Astrocyte (in vitro differentiated cells and primary cell): ENCODE measurements around the gene THADA. TPM values are rescaled to one million over a fixed set of nuclear protein-coding genes. Genes with fewer than 3 reads are reported as not detected.

Experiments used
- DNase-seq: peaks from one replicate; pipeline ENCODE4 v3.0.0-alpha.2; 2010; ENCODE audit warnings: low read depth
- FAIRE-seq: peaks from 2 replicates; lab custom pipeline; 2011; peaks lifted over from hg19 to GRCh38; lab: Jason Lieb, UNC
- H2AFZ ChIP-seq: 2 replicates; pipeline ENCODE4 v1.6.0; 2012; ENCODE audit warnings: low read depth, low read length, inconsistent platforms
- H3K27ac ChIP-seq: 2 replicates; pipeline ENCODE4 v1.5.1; 2011; ENCODE audit warnings: low read depth, low read length, inconsistent platforms
- H3K27me3 ChIP-seq: 2 replicates; pipeline ENCODE4 v1.6.0; 2011; ENCODE audit warnings: low read length, inconsistent platforms; ENCODE audit not compliant: insufficient read depth
- H3K36me3 ChIP-seq: 2 replicates; pipeline ENCODE4 v1.5.1; 2011; ENCODE audit warnings: low read length, inconsistent platforms; ENCODE audit not compliant: insufficient read depth
- H3K4me1 ChIP-seq: 2 replicates; pipeline ENCODE4 v1.5.1; 2011; ENCODE audit warnings: low read length, inconsistent platforms; ENCODE audit not compliant: insufficient read depth
- H3K4me2 ChIP-seq: 2 replicates; pipeline ENCODE4 v1.6.0; 2012; ENCODE audit warnings: low read length, inconsistent platforms
- H3K4me3 ChIP-seq: 2 replicates; pipeline ENCODE4 v1.5.1; 2011; ENCODE audit warnings: low read depth, mild to moderate bottlenecking, low read length, inconsistent platforms; ENCODE audit not compliant: insufficient read depth
- H3K79me2 ChIP-seq: 2 replicates; pipeline ENCODE4 v1.6.0; 2012; ENCODE audit warnings: mild to moderate bottlenecking, low read length, inconsistent platforms; ENCODE audit not compliant: insufficient read depth
- H3K9ac ChIP-seq: 2 replicates; pipeline ENCODE4 v1.6.0; 2012; ENCODE audit warnings: mild to moderate bottlenecking, low read length, inconsistent platforms
- H3K9me3 ChIP-seq: 2 replicates; pipeline ENCODE4 v1.5.1; 2012; ENCODE audit warnings: low read depth, mild to moderate bottlenecking, low read length, inconsistent platforms; ENCODE audit not compliant: insufficient read depth
- H4K20me1 ChIP-seq: 2 replicates; pipeline ENCODE4 v1.6.0; 2012; ENCODE audit warnings: low read length, inconsistent platforms; ENCODE audit not compliant: insufficient read depth
- H3K27ac Mint-ChIP-seq: one replicate; pipeline ENCODE4 v1.8.0; 2021; ENCODE audit warnings: mild to moderate bottlenecking, mixed read lengths; ENCODE audit not compliant: unreplicated experiment
- H3K27me3 Mint-ChIP-seq: one replicate; pipeline ENCODE4 v1.8.0; 2021; ENCODE audit warnings: low read depth, mixed read lengths; ENCODE audit not compliant: unreplicated experiment
- H3K36me3 Mint-ChIP-seq: one replicate; pipeline ENCODE4 v1.8.0; 2021; ENCODE audit warnings: low read depth, mixed read lengths; ENCODE audit not compliant: unreplicated experiment
- H3K4me1 Mint-ChIP-seq: one replicate; pipeline ENCODE4 v1.8.0; 2021; ENCODE audit warnings: low read depth, mixed read lengths; ENCODE audit not compliant: unreplicated experiment
- H3K4me3 Mint-ChIP-seq: one replicate; pipeline ENCODE4 v1.8.0; 2021; ENCODE audit warnings: mild to moderate bottlenecking, moderate library complexity, mixed read lengths; ENCODE audit not compliant: unreplicated experiment
- H3K9me3 Mint-ChIP-seq: one replicate; pipeline ENCODE4 v1.8.0; 2021; ENCODE audit warnings: mild to moderate bottlenecking, mixed read lengths; ENCODE audit not compliant: unreplicated experiment
- CTCF ChIP-seq: IDR thresholded peaks from 2 replicates; pipeline ENCODE4 v1.5.1; 2011; ENCODE audit warnings: low read depth, mild to moderate bottlenecking, inconsistent platforms, low read length, moderate library complexity; ENCODE audit not compliant: insufficient read depth
- EZH2 ChIP-seq: IDR thresholded peaks from 2 replicates; pipeline ENCODE4 v1.6.1; 2012; ENCODE audit warnings: mild to moderate bottlenecking, low read length, inconsistent platforms; ENCODE audit not compliant: insufficient read depth
- total RNA-seq: library from RNA; stranded (reverse); gene quantifications from 2 replicates; pipeline ENCODE4 v1.2.1, GENCODE V29; 2021

Gene THADA
- total RNA-seq, 1 donor from 2014 or later = 16.2 TPM

- no peak overlapping the region for H2AFZ ChIP-seq
- H3K36me3 ChIP-seq = no peaks in the 10 kb centered on the region
- Mint-ChIP-seq H3K27me3 (no peaks in the 10 kb centered on the region), H3K9me3 (no peaks in the 10 kb centered on the region), H3K4me1 (peaks cover 28% of the 10 kb centered on the region), H3K4me3 (no peak overlapping the region), H3K36me3 (peaks cover 8% of the 10 kb centered on the region), H3K27ac (no peak overlapping the region)
- no peaks in the 10 kb centered on the region for H3K79me2 ChIP-seq
- no peak overlapping the region for H3K4me2 ChIP-seq
- H3K9ac ChIP-seq = no peak overlapping the region
- H3K9me3 ChIP-seq = no peaks in the 10 kb centered on the region
- no peaks in the 10 kb centered on the region for H3K4me1 ChIP-seq
- H3K4me3 ChIP-seq = no peak overlapping the region
- TF ChIP-seq EZH2 (no peak), CTCF (no peak)
- no peaks in the 10 kb centered on the region for H3K27me3 ChIP-seq
- H3K27ac ChIP-seq = no peak overlapping the region
- peaks cover 3% of the 10 kb centered on the region for H4K20me1 ChIP-seq
- FAIRE-seq (no peak), DNase-seq (no peak)
Measured at GRCh38 chr2:43262951-43263350, 332.9 kb downstream of the THADA start.

- H3K27ac Mint-ChIP-seq = peak overlapping the region; percentile 30
- H3K27ac ChIP-seq = no peak overlapping the region
- FAIRE-seq = no peak
Measured at GRCh38 chr2:43262239-43262638, 333.6 kb downstream of the THADA start.

More at GRCh38 chr2:43262239-43262638, 333.6 kb downstream of the THADA start:
- H3K9me3 Mint-ChIP-seq = no peaks in the 10 kb centered on the region
- H3K4me1 Mint-ChIP-seq = peaks cover 28% of the 10 kb centered on the region
- no peak for DNase-seq
- no peaks in the 10 kb centered on the region for H3K9me3 ChIP-seq
- H3K4me3 Mint-ChIP-seq = no peak overlapping the region
- no peak overlapping the region for H3K9ac ChIP-seq
- no peak overlapping the region for H3K4me3 ChIP-seq
- H2AFZ ChIP-seq = no peak overlapping the region
- H3K27me3 ChIP-seq = no peaks in the 10 kb centered on the region
- H3K4me1 ChIP-seq = no peaks in the 10 kb centered on the region
- peaks cover 8% of the 10 kb centered on the region for H3K36me3 Mint-ChIP-seq
- TF ChIP-seq CTCF (no peak), EZH2 (no peak)
- H3K36me3 ChIP-seq = no peaks in the 10 kb centered on the region
- H3K79me2 ChIP-seq = no peaks in the 10 kb centered on the region
- no peak overlapping the region for H3K4me2 ChIP-seq
- H3K27me3 Mint-ChIP-seq = no peaks in the 10 kb centered on the region
- no peaks in the 10 kb centered on the region for H4K20me1 ChIP-seq
